Suprapubic skin (tissue), 4 donors: ENCODE results near the gene VWF. TPM values are rescaled to one million over a fixed set of nuclear protein-coding genes. Genes with fewer than 3 reads are reported as not detected.
"Not testable (repeated sequence)": the region's sequence is repeated elsewhere in the genome, so short reads cannot be mapped to it uniquely, and the experiment has no call there.

Source experiments
- DNase-seq, 2 donors: peaks; one replicate each; pipeline ENCODE4 v3.0.0-alpha.2; 2019; ENCODE audit warnings: low spot score in 2 of 2
- H3K27ac ChIP-seq: fragments of 200-600 bp; sonication (generic); one replicate; pipeline ENCODE4 v1.5.1; 2019
- H3K27me3 ChIP-seq: fragments of 200-600 bp; sonication (generic); one replicate; pipeline ENCODE4 v1.5.1; 2019
- H3K36me3 ChIP-seq: fragments of 200-600 bp; sonication (generic); one replicate; pipeline ENCODE4 v1.5.1; 2019
- H3K4me1 ChIP-seq: fragments of 200-600 bp; sonication (generic); one replicate; pipeline ENCODE4 v1.5.1; 2019
- H3K4me3 ChIP-seq: fragments of 200-600 bp; sonication (generic); one replicate; pipeline ENCODE4 v1.5.1; 2019; ENCODE audit warnings: mild to moderate bottlenecking
- H3K9me3 ChIP-seq: fragments of 200-600 bp; sonication (generic); one replicate; pipeline ENCODE4 v1.5.1; 2019
- EP300 ChIP-seq: sonication (generic); formaldehyde crosslinking; IDR thresholded peaks from one replicate; pipeline ENCODE4 v1.6.1; 2017; ENCODE audit warnings: antibody characterized with exemption
- POLR2A ChIP-seq, 2 donors: fragments of 450-650 bp; IDR thresholded peaks; one replicate each; pipeline ENCODE4 v1.6.1; 2017; ENCODE audit warnings: antibody characterized with exemption in 2 of 2, mild to moderate bottlenecking in 2 of 2, moderate library complexity in 2 of 2
- POLR2AphosphoS5 ChIP-seq, 3 donors: sonication (generic); formaldehyde crosslinking; IDR thresholded peaks; one replicate each; pipeline ENCODE4 v1.6.1; 2017; ENCODE audit warnings: antibody characterized with exemption in 3 of 3
- WGBS: methylation state at CpG from one replicate; pipeline ENCODE4 v1.1.5; 2018; 5-methylcytosine and 5-hydroxymethylcytosine counted together
- total RNA-seq, 4 donors: library from RNA; depleted of rRNA; stranded (reverse); fragments of >200 nt; gene quantifications; one replicate each; pipeline ENCODE4 v1.1.0, GENCODE V29; 2016
- TF ChIP-seq, protein P1 (sequence below), 2 donors: fragments of 200-600 bp in 1 of 2; fragments of 450-650 bp in 1 of 2; sonication (generic) in 1 of 2; IDR thresholded peaks; one replicate each; pipeline ENCODE4 v1.5.1; 2016 to 2019; ENCODE audit warnings: antibody characterized with exemption in 2 of 2, mild to moderate bottlenecking in 1 of 2, moderate library complexity in 1 of 2

The VWF gene
- total RNA-seq, 4 donors from 2014 or later, result 35.5 to 91.7 (median 61.7) TPM

DNA sequence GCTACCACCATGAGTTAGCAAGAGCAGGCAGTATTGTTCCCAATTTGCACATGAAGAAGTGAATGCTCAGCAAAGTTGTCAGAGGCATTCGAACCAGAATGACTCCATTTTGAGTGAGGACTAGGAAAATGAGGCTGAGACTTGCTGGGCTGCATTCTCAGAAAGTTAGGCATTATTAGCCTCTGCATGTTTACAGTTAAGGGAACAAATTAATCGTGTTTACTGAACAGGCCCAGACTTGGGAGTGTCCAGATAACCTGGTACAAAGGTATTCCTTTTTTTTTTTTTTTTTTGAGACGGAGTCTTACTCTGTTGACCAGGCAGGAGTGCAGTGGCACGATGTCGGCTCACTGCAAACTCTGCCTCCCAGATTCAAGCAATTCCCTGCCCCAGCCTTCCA, 22.5 kb upstream of the VWF start:
- no peak for TF ChIP-seq POLR2A (IDR thresholded peaks at IDR 0.05)
- TF ChIP-seq, protein P1, sequence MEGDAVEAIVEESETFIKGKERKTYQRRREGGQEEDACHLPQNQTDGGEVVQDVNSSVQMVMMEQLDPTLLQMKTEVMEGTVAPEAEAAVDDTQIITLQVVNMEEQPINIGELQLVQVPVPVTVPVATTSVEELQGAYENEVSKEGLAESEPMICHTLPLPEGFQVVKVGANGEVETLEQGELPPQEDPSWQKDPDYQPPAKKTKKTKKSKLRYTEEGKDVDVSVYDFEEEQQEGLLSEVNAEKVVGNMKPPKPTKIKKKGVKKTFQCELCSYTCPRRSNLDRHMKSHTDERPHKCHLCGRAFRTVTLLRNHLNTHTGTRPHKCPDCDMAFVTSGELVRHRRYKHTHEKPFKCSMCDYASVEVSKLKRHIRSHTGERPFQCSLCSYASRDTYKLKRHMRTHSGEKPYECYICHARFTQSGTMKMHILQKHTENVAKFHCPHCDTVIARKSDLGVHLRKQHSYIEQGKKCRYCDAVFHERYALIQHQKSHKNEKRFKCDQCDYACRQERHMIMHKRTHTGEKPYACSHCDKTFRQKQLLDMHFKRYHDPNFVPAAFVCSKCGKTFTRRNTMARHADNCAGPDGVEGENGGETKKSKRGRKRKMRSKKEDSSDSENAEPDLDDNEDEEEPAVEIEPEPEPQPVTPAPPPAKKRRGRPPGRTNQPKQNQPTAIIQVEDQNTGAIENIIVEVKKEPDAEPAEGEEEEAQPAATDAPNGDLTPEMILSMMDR (IDR thresholded peaks at IDR 0.05), result no peak
- no peak overlapping the region for H3K4me3 ChIP-seq
- DNase-seq, result no peak
- H3K9me3 ChIP-seq, result no peaks in the 10 kb centered on the region
- WGBS, result 94% methylated on average over 5 of the region's 5 CpGs
- H3K36me3 ChIP-seq, result no peaks in the 10 kb centered on the region
- H3K4me1 ChIP-seq, result no peaks in the 10 kb centered on the region
- no peak overlapping the region for H3K27ac ChIP-seq
- no peaks in the 10 kb centered on the region for H3K27me3 ChIP-seq

DNA sequence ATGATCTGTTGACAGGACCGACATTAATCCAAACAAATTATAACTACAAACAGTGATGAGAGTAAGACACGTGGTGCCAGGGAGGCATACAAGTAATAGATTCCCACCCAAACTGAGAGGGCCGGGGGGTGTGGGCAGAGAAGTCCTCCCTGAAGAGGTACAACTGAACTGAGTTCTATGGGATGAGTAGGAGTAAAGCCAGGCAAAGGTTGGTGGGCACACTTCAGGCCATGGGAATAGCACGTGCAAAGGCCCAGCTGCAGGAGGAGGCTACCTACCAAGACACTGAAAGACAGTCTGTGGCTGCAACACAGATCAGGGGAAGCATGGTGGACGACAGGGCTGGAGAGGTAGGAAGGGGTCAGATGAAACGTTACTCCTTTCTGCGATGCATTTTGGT, 22.0 kb upstream of the VWF start:
- H3K27ac ChIP-seq, result no peak overlapping the region

DNA sequence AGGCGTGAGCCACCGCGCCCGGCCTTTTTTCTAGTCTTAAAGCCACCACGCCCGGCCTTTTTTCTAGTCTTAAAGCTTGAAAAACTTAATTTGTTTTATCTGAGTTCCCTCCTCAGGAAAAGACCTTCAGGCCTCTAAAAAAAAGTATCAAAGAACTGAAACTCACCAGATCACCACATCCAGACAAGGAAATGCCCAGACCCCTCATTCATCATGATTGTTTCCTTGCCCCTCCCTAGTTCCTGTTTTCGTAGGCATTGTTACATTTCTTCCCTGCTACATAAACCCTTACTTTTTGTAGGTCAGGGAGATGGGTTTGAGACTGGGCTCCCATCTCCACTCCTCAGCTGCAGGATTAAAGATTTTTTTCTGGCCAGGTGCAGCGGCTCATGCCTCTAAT, 21.1 kb upstream of the VWF start:
- no peak for TF ChIP-seq POLR2A (IDR thresholded peaks at IDR 0.05)
- TF ChIP-seq, protein P1 (IDR thresholded peaks at IDR 0.05), result no peak
- no peak for TF ChIP-seq EP300
- TF ChIP-seq POLR2AphosphoS5 (IDR thresholded peaks at IDR 0.05), result no peak
- Histone ChIP-seq H3K36me3 (no peaks in the 10 kb centered on the region), H3K27ac (no peak overlapping the region), H3K27me3 (no peaks in the 10 kb centered on the region), H3K4me3 (no peak overlapping the region), H3K9me3 (no peaks in the 10 kb centered on the region), H3K4me1 (peaks cover 4% of the 10 kb centered on the region)
- 79% methylated on average over 8 of the region's 8 CpGs for WGBS
- DNase-seq, result no peak

More for the DNA sequence above, 22.0 kb upstream of the VWF start:
- Histone ChIP-seq H3K9me3 (no peaks in the 10 kb centered on the region), H3K4me1 (peaks cover 2% of the 10 kb centered on the region), H3K36me3 (no peaks in the 10 kb centered on the region), H3K27me3 (no peaks in the 10 kb centered on the region), H3K4me3 (no peak overlapping the region)
- TF ChIP-seq EP300 (no peak), POLR2A (IDR thresholded peaks at IDR 0.05) (no peak), POLR2AphosphoS5 (IDR thresholded peaks at IDR 0.05) (no peak)
- TF ChIP-seq, protein P1 (IDR thresholded peaks at IDR 0.05), result no peak
- WGBS, result 97% methylated on average over 7 of the region's 7 CpGs
- no peak for DNase-seq

DNA sequence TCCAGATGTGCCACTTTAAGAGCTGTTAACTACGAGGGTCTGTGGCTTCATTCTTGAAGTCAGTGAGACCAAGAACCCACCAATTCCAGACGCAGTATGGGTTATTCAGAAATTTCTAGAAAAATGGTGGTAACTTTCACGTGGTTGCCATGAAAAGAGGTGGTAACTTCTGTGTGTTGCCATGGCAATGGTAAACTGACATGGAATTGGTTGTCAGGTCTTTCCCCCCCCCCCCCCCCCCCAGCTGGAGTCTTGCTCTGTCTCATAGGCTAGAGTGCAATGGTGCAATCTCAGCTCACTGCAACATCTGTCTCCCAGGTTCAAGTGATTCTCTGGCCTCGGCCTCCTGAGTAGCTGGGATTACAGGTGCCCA, 18.8 kb upstream of the VWF start:
- peaks cover 7% of the 10 kb centered on the region for H3K4me1 ChIP-seq
- 69% methylated on average over 3 of the region's 4 CpGs for WGBS
- H3K4me3 ChIP-seq, result no peak overlapping the region
- TF ChIP-seq EP300 (no peak), POLR2AphosphoS5 (IDR thresholded peaks at IDR 0.05) (no peak), POLR2A (IDR thresholded peaks at IDR 0.05) (no peak)
- TF ChIP-seq, protein P1 (IDR thresholded peaks at IDR 0.05), result no peak
- no peak for DNase-seq
- no peaks in the 10 kb centered on the region for H3K9me3 ChIP-seq
- no peak overlapping the region for H3K27ac ChIP-seq
- H3K36me3 ChIP-seq, result no peaks in the 10 kb centered on the region
- no peaks in the 10 kb centered on the region for H3K27me3 ChIP-seq

DNA sequence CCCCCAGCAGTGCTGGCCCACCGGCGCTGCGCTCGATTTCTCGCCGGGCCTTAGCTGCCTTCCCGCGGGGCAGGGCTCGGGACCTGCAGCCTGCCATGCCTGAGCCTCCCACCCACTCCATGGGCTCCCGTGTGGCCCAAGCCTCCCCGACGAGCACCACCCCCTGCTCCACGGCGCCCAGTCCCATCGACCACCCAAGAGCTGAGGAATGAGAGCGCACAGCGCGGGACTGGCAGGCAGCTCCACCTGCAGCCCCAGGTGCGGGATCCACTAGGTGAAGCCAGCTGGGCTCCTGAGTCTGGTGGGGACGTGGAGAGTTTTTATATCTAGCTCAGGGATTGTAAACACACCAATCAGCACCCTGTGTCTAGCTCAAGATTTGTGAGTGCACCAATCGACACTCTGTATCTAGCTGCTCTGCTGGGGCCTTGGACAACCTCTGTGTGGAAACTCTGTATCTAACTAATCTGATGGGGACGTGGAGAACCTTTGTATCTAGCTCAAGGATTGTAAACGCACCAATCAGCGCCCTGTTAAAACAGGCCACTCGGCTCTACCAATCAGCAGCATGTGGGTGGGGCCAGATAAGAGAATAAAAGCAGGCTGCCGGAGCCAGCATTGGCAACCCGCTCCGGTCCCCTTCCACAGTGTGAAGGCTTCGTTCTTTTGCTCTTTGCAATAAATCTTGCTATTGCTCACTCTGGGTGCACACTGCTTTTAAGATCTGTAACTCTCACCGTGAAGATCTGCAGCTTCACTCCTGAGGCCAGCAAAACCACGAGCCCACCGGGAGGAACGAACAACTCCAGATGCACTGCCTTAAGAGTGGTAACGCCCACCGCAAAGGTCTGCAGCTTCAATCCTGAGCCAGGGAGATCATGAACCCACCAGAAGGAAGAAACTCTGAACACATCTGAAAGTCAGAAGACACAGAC, 18.2 kb upstream of the VWF start:
- H3K27me3 ChIP-seq, H3K9me3 ChIP-seq, H3K27ac ChIP-seq, DNase-seq, H3K4me3 ChIP-seq, H3K36me3 ChIP-seq, H3K4me1 ChIP-seq: not testable (repeated sequence)
- 81% methylated on average over 19 of the region's 35 CpGs for WGBS

DNA sequence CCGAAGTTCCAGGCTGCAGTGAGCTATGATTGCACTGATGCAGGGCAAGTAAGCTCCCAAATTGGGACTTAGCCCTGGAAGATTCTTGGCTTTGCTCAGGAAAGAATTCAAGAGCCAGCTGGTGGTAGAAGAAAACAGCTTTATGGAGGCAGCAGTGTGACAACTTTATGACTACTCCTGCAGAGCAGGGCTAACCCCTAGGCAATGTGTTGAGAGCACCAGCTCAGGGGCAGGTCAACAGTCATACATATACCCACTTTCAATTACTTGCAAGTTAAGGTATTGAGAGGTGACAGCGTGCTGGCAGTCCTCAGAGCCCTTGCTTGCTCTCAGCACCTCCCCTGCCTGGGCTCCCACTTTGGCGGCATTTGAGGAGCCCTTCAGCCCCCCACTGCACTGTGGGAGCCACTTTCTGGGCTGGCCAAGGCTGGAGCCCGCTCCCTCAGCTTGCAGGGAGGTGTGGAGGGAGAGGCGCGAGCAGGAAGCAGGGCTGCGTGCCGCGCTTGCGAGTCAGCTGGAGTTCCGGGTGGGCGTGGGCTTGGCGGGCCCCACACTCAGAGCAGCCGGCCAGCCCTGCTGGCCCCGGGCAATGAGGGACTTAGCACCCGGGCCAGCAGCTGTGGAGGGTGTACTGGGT, 17.4 kb upstream of the VWF start:
- not testable (repeated sequence) for H3K4me1 ChIP-seq, H3K4me3 ChIP-seq, H3K9me3 ChIP-seq, H3K27me3 ChIP-seq, DNase-seq, H3K27ac ChIP-seq, H3K36me3 ChIP-seq
- 85% methylated on average over 3 of the region's 16 CpGs for WGBS
